ENCODE data around the gene PRR12.

- TF ChIP-seq CTCF (IDR thresholded peaks at IDR 0.05 in 8 of 11, conservative IDR thresholded peaks at IDR 0.05 in 3 of 11) (no peak), POLR2A (IDR thresholded peaks at IDR 0.05) (no peak)
Observed at GRCh38 chr19:49599378-49600295, 8.7 kb downstream of the PRR12 start.
